T follicular helper cell (primary cell): Measurements from ENCODE around the gene VPS26A.

ENCODE experiments used
- DNase-seq: peaks from one replicate; pipeline ENCODE4 v3.0.0-alpha.2; 2020; ENCODE audit warnings: low read depth
- total RNA-seq, 2 experiments: gene quantifications; one replicate each; lab custom pipeline; 2026; lab: John Stamatoyannopoulos, UW

Gene VPS26A
- total RNA-seq, result 20.1 to 23.8 reads per million in 2 experiments

DNA sequence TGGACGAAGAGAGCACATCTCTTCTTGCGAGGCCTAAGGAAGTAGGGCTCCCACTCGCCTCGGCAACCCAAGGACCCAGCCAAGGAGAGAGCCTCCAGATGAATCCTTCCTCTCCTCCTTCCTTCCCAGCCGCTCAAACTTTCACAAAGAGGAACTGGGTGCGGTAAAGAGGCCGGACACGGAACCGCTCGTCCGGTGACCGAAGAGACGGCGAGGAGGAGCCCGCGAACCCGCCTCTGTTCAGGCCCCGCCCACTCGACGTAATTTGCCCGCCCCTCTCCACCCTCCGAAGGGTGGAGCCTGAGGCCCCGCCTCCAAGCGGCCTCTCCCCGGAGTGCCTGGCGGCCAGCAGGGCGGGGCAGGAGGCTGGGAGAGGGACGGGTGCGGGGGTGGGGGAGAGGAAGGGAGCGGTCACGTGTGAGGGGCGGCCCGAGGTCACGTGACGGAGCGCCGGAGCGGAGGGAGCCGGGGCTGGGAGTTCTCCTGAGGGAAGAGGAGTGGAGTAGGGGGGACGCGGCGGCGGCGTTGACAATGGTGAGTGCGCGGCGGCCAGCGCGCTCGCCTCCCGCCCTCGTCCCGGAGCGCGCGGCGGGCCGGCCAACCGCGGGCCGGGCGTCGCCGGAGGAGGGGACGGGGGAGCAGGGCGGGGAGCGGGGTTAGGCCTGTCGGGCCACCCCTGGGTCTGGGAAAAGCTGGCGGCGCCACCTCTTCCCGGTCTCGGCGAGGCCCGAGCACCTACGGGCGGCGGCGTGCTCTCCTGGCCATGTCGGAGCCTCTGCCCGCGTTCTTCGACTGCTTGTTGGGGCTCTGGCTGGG, at the start of gene VPS26A:
VPS26A (plus strand) TSS at position 432 of the 816 bp plus-strand sequence; CDS start at position 532, 100 bp downstream.
- peak; percentile 99 for DNase-seq

DNA sequence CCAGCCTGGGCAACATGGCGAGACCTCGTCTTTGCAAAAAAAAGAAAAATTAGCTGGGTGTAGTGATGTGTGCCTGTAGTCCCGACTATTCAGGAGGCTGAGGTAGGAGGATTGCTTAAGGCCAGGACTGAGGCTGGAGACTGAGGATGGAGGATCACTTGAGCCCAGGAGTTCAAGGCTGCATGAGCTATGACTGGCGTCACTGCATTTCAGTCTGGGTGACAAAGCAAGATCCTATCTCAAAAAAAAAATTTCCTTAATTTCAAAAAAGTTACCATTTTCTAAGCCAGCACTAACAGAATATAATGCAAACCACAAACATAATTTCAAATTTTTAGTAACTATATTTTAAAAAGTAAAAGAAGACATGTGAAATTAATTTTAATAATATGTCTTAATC, 49.4 kb upstream of the VPS26A start:
- no peak for DNase-seq

DNA sequence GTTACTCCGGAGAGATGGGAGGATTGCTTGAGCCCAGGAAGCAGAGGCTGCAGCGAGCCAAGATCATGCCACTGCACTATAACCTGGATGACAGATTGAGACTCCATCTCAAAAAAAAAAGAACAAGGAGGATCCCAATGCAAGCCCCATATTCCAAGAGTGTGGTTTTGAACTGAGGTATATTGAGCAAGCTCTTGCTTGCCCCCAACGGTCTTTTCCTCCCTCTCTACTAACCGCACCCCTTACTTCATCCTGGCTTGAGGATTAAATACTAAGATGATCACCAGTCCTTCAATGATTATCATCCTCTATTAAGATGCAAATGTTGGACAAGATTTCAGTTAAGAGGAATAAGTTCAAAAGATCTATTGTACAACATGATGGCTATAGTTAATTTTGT, 48.5 kb upstream of the VPS26A start:
- DNase-seq, result no peak

DNA sequence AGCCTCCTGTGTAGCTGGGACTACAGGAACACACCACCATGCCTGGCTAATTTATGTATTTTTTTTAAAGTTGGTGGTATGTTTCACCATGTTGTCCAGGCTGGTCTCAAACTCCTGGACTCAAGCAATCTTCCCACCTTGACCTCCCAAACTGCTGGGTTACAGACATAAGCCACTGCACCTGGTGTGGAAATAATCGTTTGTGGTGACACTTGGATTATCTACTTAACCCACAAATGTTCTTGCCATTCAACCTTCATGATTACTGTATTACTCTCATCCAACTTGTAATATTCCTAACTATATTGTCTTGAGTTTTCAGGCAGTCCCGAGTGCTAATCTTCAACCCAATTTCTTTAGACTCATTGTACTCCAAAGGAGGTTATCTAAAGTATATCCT, 45.7 kb upstream of the VPS26A start:
- no peak for DNase-seq

DNA sequence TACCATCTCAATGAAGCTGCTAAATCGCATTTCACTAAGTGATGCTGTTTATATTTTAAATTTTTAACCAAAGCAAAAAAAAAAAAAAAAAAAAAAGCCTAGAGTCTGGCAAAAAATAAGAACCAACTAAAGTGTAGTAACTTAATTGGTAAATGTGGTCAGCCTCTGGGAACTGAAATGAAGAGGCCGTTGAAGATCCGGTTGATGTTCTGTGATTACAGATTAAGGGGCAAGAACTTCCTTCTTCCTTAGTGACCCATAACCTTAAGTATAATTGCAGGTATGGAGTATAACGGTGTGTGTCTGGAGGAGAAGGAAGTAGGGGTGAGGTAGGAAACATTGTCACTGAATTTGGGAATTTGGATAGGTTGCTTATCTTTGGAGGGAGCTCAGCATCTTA, 43.8 kb upstream of the VPS26A start:
- no peak for DNase-seq

DNA sequence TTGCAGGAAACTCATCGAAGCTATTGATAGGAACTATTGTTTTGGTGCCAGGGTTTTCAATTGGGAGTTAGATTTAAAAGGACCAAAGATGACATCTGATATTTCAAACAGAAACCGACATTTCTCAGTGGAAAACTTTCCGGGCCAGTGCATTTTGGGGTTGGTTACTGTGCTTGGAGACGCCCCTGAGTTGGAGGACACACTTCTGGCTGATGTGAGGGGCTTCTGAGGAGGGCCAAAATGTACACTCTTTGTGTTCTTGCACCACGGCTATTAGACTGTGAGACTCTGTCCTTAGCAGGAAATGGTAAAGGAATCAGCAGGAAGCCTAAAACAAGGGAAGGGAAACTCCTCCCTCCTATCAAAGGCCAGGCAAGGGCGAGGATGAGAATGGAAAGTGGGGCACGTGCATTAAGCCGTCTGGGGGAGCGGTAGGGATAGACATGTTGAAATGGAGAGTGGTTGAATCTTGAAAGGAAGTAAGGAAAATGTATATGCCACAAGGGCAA, 37.9 kb upstream of the VPS26A start:
- DNase-seq, result no peak

DNA sequence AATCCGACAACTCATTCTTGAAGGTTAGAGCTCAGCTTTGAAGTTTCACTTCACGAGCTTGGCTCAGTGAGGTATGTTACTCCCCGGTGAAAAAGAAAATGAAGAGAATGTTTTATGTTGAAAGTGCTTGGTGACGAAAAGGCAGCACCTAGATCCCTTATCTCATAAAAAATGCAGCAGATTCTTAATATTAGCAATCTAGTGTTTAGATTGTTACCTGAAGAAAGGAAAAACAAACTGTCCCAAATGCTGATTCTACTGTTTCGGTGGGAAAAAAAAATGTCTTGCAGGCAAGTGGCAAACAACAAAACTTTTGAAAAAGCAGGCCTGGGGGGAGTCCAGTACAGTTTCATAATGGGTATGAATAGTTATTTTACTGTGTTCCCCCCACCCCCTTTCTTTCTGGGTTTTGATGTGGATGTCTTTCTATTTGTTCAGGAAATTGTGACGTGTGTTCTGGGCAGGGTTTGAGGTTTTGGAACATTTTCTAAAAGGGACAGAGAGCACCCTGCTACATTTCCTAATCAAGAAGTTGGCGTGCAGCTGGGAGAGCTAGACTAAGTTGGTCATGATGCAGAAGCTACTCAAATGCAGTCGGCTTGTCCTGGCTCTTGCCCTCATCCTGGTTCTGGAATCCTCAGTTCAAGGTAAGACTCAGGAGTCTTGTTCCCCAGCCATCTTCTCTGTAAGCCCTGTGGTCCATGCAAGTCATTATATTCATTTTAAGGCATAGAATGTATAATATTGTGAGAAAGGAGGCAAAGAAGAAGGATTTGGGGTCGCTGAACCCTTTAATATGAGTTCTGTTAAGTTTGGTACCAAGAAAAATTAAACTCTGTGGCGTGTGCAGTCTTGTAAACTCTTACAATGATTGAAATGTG, 36.1 kb upstream of the VPS26A start, which contains the start of gene SRGN:
SRGN (plus strand) TSS at position 514 of the 881 bp plus-strand sequence; CDS start at position 569, 55 bp downstream.
- peak; percentile 75 for DNase-seq

DNA sequence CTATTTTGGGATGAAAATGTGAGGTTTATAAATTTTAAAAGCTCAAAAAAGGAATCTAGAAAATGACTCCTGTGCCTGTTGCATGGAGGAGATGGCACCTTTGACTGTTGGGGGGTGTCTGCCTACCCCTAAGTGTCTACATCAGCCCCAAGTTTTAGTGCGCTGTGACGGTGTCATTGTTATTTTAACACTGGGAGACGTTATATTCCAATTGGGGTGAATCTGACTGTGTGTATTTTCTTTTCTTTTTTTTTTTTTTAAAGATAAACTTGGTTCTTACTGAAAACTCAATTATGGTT, 35.6 kb upstream of the VPS26A start:
- DNase-seq, result no peak

DNA sequence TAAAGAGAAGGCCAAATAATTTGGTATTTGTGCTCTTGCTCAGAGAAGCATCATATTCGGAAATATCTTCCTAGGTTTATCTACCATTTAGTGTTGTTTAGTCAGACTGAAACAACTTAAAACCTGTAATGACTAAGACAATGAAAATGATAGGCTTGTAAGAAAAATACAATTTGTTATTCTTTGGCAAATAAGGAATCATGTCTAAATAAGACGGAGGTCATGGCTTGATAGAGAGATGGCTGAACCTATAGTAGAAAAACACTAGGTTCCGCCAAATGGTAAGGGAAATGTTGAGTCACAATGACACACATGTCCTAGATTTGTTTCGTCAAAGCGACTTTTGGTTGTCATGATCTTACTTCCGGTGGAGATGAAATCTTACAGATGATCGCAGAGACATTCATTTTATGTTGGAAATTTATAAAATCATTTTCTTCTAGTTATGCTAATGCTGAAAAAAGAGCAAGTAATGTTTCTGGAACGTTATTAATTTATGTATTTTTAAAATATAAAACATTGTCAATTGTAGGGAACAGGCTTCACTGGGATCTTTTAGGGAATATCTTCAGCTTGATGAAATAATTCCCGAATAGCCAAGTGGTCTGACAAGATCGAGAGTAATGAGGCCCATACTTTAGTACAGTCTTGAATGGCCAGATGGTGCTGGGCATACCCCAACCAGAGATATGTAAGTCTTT, 35.0 kb upstream of the VPS26A start:
- DNase-seq, result peak; percentile 26

DNA sequence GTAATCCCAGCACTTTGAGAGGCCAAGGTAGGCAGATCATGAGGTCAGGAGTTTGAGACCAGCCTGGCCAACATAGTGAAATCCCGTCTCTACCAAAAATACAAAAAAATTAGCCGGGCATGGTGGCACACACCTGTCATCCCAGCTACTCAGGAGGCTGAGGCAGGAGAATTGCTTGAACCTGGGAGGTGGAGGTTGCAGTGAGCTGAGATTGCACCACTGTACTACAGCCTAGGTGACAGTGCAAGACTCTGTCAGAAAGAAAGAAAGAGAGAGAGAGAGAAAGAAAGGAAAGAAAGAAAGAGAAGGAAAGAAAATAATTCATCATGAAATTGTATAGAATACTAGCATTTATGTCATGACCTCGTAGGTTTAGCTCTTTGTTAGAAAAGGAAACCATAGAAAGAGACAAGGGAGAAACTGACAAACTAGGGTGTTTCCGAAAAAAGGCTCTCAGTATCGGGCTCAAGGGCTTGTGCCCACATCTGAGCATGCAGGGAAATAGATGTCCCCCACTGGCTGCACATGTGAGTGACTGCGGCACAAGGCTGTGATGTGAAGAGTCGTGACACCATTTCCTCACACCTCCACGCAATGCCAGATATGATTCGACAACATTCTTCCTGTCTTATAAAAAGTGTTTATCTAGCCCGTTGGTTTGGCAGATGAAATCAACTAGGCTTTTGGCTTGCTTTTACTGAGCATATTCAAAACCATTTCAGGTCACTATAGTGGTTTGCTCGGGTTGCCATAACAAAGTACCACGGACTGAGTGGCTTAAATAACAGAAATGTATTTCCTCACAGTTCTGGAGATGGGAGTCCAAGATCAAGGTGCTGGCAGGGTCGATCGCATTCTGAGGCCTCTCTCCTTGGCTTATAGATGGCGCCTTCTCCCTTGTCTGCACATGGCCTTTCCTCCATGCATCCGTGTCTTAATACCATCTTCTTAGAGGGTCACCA, 34.1 kb upstream of the VPS26A start:
- peak; percentile 75 for DNase-seq

DNA sequence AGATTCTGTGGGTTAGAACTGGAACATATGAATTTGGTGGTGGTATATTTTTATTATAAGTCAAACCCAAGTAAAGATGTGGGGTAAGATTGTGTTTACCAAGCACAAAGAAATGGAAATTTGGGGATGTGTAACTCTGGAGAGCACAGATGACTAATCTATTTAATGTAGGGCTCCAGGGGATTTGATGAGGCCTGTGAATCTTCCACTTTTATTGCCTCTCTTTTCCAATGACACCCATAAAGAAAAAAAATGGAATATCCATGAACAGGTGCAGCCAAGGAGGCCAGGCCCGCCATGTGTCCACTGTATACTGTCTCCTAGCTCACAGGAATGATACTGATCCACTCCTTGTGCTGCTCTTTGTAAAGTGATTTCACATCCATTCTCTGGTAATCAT, 33.3 kb upstream of the VPS26A start:
- DNase-seq, result no peak

DNA sequence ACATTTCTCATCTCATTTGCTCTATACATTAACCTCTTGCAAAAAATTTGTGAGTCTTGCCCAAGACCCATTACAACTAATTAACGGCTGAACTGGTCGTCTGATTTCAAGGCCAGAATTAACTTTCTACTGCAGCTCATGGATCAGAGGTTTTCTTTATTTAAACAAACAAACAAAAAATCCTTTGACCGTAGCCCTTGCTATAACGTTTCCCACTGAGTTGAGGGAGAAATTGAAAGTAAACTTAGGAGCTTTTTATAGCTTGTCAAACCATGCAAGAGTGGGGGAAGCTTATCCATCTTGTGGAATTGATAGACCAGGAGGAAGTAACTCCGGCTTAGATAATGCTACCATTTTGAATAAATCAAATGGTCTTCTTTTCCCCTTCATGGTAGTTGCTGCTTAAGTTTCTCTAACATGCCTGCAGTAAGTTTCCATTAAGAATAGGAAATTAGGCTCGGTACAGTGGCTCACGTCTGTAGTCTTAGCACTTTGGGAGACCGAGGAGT, 32.8 kb upstream of the VPS26A start:
- DNase-seq, result no peak

DNA sequence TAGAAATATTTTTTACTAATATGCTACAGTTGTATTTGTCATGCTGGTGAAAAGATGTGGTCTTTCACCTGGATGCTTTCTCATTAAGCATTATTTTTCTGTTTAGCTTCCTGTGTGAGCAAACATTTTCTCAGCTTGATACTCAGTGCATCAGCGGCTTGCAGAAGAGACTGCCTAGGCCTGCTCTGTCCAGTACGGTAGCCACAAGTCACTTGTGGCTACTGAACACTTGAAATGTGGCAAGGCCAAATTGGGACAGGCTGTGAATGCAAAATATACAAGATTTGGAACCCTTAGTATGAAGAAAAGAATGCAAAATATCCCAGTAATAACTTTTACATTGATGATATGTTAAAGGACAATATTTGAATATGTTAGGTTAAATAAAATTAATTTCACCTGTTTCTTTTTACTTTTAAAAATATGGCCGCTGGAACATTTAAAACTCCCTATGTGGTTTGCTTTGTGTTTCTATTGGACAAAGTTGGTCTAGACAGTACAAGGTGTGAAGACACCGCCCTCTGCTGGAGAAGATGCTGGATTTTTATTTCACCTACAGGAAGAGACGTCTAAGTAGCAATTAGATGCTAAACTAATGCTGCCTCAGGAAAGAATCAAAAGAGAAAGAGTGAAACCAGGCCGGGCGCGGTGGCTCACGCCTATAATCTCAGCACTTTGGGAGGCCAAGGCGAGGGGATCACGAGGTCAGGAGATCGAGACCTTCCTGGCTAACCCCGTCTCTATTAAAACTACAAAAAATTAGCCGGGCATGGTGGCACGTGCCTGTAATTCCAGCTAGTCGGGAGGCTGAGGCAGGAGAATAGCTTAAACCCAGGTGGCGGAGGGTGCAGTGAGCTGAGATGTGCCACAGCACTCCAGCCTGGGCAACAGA, 30.8 kb upstream of the VPS26A start:
- DNase-seq, result peak; percentile 79

DNA sequence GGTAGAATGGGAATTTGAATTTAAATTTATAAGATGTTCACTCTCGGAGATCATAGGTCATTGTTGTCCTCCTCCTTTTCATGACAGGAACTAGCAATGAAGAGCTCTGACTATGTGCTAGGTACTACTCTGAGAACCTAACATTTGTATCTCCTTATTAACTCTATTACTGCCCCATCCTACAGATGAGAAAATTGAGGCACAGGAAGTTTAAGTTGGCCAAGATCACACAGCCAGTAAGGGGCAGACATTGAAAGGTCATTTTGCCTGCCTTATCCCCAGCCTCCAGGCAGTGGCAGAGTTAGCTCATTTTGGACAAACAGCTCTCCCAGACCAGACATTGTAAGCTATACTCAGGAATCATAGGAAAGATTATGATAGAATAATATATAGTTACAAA, 30.0 kb upstream of the VPS26A start:
- DNase-seq, result no peak

DNA sequence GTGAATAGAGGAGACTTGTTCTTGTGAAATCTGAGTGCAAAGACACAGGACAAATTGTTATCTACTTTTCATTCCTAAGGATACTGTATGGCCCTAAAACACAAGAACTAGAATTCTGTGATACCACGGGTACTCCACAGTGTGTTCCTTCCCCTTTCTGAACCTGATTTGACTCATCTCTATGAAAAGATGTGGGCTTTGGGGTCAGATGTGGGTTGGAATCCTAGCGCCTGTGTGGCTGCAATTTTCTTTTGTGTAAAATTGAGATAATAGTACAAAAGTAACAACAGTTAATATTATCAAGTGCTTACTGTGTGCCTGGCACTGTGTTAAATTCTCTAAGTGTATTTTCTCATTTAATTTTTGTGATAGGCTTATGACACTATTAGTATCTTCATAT, 27.9 kb upstream of the VPS26A start:
- no peak for DNase-seq

DNA sequence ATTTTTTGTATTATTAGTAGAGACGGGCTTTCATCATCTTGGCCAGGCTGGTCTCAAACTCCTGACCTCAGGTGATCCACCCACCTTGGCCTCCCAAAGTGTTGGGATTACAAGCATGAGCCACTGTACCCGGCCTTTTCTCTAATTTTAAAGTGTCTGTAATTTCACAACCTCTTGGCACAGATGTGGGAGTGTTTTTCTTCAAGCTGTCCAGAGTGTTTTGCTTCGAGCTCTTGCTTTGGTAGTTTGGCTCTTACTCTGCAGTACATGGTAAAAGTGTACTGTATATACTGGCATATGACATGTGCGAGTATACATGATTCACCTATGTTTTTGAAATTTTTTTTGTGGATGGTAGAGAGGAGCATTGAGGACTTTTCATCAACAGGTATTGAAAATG, 26.2 kb upstream of the VPS26A start:
- no peak for DNase-seq

DNA sequence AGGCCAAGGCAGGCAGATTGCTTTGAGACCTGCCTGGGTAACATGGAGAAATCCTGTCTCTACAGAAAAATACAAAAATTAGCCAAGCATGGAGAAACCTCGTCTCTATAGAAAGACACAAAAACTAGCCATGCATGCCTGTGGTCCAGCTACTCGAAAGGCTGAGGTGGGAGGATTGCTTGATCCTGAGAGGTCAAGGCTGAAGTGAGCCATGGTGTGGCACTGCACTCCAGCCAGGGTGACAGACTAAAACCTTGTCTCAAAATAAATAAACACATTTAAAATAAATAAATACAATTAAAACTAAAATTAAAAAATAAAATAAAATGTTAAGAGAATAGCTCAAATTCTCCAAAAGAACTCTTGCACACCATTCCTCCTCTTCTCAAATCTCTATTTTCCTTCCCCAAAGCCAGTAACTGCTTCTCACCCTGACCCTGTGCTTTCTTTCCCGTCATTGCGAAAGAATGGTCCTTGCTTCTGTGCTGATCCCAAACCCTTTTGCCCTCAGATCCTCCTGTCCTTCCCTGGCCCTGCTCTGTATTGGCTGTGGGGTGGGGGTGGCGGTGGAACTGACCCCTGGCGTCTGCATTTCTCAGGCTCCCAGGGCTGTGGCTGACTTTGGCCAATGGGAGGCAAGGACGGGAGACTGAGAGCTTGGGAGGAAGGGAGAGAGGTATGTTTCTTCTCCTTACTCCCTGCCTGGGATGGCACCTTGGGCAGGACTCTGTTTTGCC, 23.7 kb upstream of the VPS26A start:
- no peak for DNase-seq

DNA sequence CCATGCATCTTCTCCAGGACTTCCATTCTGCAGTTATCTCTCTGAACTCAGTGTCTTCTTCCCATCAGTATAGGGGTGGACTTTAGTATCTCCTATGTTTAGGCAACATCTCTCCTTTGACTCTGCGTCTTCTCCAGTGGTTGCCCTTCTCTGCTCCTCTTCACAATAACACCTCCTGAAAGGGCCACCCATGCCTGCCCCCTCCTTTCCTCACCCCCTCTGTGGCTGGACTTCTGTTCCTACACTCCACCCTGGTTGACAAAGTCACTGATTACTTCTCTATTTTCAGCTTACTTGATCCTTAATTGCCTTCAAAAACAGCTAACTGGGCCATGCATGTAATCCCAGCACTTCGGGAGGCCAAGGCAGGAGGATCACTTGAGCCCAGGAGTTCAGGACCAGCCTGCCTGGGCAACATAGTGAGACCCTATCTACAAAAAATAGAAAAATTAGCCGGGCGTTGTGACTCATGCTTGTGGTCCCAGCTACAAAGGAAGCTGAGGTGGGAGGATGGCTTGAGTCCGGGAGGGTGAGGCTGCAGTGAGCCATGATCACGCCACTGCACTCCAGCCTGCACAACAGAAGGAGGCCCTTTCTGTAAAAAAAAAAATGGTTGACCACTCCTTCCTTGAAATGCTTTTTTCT, 22.4 kb upstream of the VPS26A start:
- no peak for DNase-seq

DNA sequence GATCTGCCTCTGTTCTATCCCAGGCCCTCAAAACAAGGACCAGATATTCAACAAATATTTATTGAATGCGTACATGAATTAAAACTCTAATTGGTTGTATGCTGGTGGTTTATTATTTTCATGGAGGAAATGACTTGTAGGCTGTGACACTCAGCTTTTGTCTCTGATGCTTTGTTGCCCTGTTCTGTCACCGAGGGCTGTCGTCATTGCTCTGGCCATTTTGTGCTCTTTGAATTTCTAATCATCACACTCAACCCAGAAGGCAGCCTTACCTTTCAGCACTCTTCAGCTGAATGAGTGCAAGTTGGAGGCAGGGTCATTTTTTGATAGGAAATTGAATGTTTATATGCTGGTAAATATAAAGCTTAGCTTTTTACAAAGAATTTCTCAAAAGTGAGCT, 21.5 kb upstream of the VPS26A start:
- no peak for DNase-seq
